ENCODE data around the gene C2orf92.

C2orf92 gene

DNA sequence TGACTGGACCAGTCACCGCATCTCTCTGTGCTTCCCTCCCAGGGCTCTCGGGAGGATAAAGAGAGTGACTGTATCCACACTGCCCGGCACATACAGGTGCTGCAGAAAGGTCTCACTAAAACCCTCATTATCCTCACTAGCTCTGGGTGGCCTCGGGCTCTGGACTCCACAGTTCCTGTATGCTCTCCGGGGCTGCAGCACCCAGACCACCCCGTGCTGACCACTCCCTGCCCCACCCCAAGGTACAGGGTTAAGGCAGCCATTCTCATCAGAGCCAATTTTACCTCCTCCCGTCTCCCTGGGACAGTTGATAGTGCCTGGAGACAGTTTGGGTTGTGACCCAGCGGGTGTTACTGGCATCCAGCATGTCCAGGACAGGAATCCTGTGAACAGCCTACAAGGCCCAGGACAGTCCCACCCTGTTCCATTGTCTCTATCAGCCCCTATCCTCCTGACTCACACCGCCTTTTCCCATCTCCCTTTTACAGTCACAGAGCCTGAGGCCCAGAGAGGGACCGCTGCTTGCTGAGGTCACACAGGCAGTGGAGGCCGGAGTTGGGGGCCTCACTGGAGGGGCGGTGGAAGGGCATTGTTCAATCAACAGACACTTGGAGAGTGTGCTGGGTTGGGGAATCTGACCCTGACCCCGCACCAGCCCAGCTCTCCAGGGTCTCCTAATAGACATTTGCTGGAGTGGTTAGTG is 45.6 kb downstream of the C2orf92 start:
- in situ Hi-C loops (cut with HindIII; ENCODE audit: low pct_ligation_motif_present, low sequenced_read_pairs) = no loop called here
- H3K27me3 ChIP-seq (replicated peaks) = no peaks in the 10 kb centered on the region
- H3K4me3 ChIP-seq (ENCODE audit: low read depth, low read length) = no peak overlapping the region
- no peak for DNase-seq
- no peaks in the 10 kb centered on the region for H3K36me3 ChIP-seq (replicated peaks)
- TF ChIP-seq, protein P1, sequence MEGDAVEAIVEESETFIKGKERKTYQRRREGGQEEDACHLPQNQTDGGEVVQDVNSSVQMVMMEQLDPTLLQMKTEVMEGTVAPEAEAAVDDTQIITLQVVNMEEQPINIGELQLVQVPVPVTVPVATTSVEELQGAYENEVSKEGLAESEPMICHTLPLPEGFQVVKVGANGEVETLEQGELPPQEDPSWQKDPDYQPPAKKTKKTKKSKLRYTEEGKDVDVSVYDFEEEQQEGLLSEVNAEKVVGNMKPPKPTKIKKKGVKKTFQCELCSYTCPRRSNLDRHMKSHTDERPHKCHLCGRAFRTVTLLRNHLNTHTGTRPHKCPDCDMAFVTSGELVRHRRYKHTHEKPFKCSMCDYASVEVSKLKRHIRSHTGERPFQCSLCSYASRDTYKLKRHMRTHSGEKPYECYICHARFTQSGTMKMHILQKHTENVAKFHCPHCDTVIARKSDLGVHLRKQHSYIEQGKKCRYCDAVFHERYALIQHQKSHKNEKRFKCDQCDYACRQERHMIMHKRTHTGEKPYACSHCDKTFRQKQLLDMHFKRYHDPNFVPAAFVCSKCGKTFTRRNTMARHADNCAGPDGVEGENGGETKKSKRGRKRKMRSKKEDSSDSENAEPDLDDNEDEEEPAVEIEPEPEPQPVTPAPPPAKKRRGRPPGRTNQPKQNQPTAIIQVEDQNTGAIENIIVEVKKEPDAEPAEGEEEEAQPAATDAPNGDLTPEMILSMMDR (IDR thresholded peaks at IDR 0.05; ENCODE audit: low read depth, low read length, missing control alignments) = no peak
- H3K27ac ChIP-seq = no peak overlapping the region

DNA sequence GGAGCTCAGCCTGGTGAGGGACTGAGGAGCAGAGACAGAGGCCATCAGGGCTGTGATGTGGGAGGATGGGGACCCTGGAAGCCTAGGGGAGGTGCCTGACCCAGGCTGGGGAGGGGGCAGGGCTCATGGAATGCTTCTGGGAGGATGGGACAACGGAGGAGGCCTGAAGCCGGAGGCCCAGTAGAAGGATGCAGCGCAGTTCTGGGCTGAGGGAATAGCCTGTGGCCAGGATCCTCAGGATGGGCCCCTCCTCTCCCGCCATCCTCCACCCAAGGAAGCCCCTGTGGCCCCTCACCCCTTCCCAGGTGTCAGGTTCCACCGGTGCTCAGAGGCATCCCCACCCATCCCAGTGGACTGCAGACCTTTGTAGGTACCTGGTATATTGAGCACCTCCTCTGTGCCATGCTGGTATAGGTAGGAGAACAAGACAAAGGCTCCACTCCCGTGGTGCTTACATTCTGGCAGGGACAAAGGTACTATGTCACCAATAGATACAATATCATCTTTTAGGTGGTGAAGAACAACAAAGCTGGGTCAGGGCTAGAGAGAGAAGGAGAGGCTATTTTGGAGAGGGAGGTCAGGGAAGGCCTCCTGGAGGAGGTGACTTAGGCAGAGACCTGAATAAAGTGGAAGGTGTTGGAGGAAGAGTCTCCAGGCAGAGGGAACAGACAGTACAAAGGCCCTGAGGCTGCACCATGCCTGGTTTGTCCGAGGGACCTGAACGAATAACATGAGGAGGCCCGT is 46.6 kb downstream of the C2orf92 start:
- TF ChIP-seq, protein P1 (IDR thresholded peaks at IDR 0.05; ENCODE audit: low read depth, low read length, missing control alignments) = no peak
- no peak overlapping the region for H3K27ac ChIP-seq
- no peak for DNase-seq
- no peak overlapping the region for H3K4me3 ChIP-seq (ENCODE audit: low read depth, low read length)
- no peaks in the 10 kb centered on the region for H3K36me3 ChIP-seq (replicated peaks)
- H3K27me3 ChIP-seq (replicated peaks) = no peaks in the 10 kb centered on the region
- in situ Hi-C loops (cut with HindIII; ENCODE audit: low pct_ligation_motif_present, low sequenced_read_pairs) = no loop called here

DNA sequence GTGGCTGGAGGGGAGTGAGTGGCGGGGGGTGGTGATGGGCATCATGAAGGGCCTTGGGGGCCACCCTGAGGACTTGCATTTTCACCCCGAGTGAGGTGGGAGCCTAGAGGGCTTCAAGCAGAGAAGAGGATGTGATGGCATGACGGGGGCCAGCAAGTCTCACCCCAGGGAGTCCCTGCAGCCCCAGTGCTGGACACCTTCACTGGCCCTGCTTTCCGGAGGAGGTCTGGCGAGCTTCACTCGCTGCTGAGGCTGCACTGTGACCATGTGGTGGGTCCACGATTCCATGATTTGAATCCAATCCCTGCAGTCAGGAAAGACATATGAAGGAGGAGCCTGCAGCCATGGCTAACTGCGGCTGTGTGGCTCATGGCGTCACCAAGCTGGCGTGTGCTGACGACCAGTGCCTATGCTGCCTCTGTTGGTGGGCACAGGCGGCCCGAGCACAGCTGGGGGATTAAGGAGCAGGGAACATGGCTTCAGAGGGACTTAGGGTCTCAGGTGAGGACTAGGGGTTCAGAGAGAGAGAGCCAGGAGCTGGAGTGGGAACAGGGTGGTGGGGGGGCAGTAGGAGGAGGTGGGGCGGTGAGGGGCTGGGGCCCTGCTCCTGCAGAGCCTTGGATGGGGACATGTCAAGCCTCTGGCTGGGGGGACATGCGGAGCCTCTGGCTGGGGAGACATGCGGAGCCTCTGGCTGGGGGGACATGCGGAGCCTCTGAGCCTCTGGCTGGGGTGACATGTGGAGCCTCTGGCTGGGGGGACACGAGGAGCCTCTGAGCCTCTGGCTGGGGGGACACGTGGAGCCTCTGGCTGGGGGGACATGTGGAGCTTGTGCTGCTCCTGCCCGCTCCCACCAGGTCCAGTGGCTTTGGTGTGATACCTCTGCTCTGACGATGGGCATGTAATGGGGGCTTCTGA is 47.4 kb downstream of the C2orf92 start:
- no peaks in the 10 kb centered on the region for H3K36me3 ChIP-seq (replicated peaks)
- TF ChIP-seq, protein P1 (IDR thresholded peaks at IDR 0.05; ENCODE audit: low read depth, low read length, missing control alignments) = no peak
- DNase-seq = no peak
- H3K4me3 ChIP-seq (ENCODE audit: low read depth, low read length) = no peak overlapping the region
- no peak overlapping the region for H3K27ac ChIP-seq
- H3K27me3 ChIP-seq (replicated peaks) = no peaks in the 10 kb centered on the region
- in situ Hi-C loops (cut with HindIII; ENCODE audit: low pct_ligation_motif_present, low sequenced_read_pairs) = no loop called here

DNA sequence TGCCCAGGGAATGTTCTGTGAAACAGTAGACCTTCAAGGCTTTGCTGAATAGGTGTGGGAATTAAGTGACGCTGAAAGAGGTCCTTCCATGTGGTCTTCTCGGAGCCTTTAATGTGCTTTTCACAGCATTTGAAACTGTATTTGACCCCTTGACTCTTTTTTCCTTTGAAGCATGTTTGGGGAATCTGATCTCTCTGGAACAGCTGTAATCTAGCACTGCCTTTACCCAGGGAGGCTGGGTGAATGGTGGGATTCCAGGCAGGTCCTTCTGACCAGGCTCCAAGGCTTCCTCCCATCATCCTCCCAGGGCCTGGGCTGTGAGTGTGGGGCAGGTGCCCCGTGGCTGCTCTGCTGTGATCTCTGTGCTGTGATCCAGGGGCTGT is 48.1 kb downstream of the C2orf92 start:
- Histone ChIP-seq H3K36me3 (replicated peaks) (no peaks in the 10 kb centered on the region), H3K4me3 (ENCODE audit: low read depth, low read length) (no peak overlapping the region), H3K27ac (no peak overlapping the region), H3K27me3 (replicated peaks) (no peaks in the 10 kb centered on the region)
- TF ChIP-seq, protein P1 (IDR thresholded peaks at IDR 0.05; ENCODE audit: low read depth, low read length, missing control alignments) = no peak
- DNase-seq = no peak
- in situ Hi-C loops (cut with HindIII; ENCODE audit: low pct_ligation_motif_present, low sequenced_read_pairs) = no loop called here

DNA sequence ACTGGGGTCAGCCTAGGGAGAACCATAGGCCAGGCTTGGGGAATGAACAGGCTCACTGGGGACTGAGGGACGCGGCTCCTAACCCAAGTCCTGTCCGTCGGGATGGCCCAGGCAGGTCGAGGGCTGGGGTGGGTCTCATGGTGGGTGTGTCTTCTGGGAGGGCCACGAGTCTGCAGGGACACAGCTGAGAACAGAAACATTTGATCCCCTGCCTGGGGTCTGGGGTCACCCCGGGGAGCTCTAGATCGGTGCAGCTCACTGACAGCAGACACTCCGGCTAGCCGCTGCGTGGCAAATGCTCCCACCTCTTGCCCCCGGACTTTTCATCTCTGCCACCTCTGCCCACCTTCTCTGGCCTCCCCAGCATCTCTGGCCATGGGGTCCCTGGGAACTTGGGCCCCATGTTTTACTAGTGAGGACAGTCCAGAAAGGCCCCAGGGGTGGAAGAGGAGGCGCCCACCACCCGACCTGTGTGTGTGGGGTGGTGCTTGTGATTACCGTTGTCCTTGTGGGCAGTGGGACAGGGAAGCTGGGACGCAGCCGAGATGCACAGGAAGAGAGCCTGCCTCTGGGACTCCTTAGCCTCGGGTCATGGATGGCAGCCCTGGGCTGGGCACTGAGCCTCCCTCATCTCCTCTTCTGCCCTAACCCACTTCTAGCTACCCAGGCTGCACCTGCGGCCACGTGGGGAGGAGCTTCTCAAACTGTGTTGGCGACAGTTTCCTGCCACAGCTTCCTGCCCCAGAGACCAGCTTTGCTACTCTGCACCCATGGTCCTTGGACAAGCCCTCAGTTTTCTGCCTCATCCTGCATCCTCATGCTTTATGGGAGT is 48.8 kb downstream of the C2orf92 start:
- H3K27me3 ChIP-seq (replicated peaks) = no peaks in the 10 kb centered on the region
- in situ Hi-C loops (cut with HindIII; ENCODE audit: low pct_ligation_motif_present, low sequenced_read_pairs) = no loop called here
- TF ChIP-seq, protein P1 (IDR thresholded peaks at IDR 0.05; ENCODE audit: low read depth, low read length, missing control alignments) = no peak
- H3K36me3 ChIP-seq (replicated peaks) = no peaks in the 10 kb centered on the region
- no peak overlapping the region for H3K27ac ChIP-seq
- H3K4me3 ChIP-seq (ENCODE audit: low read depth, low read length) = no peak overlapping the region
- DNase-seq = no peak
